Measurements from ENCODE around the gene ITIH3. TPM values are rescaled to one million over a fixed set of nuclear protein-coding genes. Genes with fewer than 3 reads are reported as not detected.

Gene ITIH3
- total RNA-seq, 1 experiment from 2014 or later = 0.67 TPM

GRCh38 chr3:52774066-52774713 is 20.4 kb upstream of the ITIH3 start:
- ChIA-PET CTCF (no interaction called here), POLR2A (interaction anchor here (0.7 kb wide), 1 partner anchor 13 kb away, joined by 14 read pairs; no protein-coding TSS in a partner anchor)
- H3K27ac ChIP-seq (ENCODE audit: low read length) = no peak overlapping the region
- no peak overlapping the region for H3K4me3 ChIP-seq (ENCODE audit: low read depth in 2 of 2, low read length in 2 of 2)
- H3K27me3 ChIP-seq (ENCODE audit: control insufficient read depth, insufficient read depth, low read length) = no peaks in the 10 kb centered on the region
- DNase-seq (ENCODE audit: low read depth, low spot score) (no peak), ATAC-seq (no peak)
- intact Hi-C loops (cut with micrococcal nuclease; ENCODE audit: unreplicated experiment) (no loop called here), in situ Hi-C loops (cut with HindIII; ENCODE audit: low pct_unique_long_range_greater_than_20kb, low sequenced_read_pairs) (no loop called here)
- BruUV-seq (replicated peaks) = no TSS peak
- no peak for TF ChIP-seq POLR2AphosphoS5 (IDR thresholded peaks at IDR 0.05; ENCODE audit: low read depth, low read length)
- no peaks in the 10 kb centered on the region for H3K36me3 ChIP-seq (ENCODE audit: control insufficient read depth, insufficient read depth, low read length)
- no peaks in the 10 kb centered on the region for H3K9me3 ChIP-seq (ENCODE audit: control insufficient read depth, insufficient read depth, low read depth, low read length)
- H3K4me1 ChIP-seq (ENCODE audit: control insufficient read depth, insufficient read depth, low read length) = peaks cover 12% of the 10 kb centered on the region

- no peak for DNase-seq (ENCODE audit: low read depth, low spot score)
- Histone ChIP-seq H3K27me3 (ENCODE audit: control insufficient read depth, insufficient read depth, low read length) (no peaks in the 10 kb centered on the region), H3K27ac (ENCODE audit: low read length) (no peak overlapping the region), H3K4me1 (ENCODE audit: control insufficient read depth, insufficient read depth, low read length) (peaks cover 2% of the 10 kb centered on the region; the same call in 1 of the 2 replicates), H3K9me3 (ENCODE audit: control insufficient read depth, insufficient read depth, low read depth, low read length) (no peaks in the 10 kb centered on the region), H3K4me3 (ENCODE audit: low read depth in 2 of 2, low read length in 2 of 2) (no peak overlapping the region), H3K36me3 (ENCODE audit: control insufficient read depth, insufficient read depth, low read length) (no peaks in the 10 kb centered on the region)
- in situ Hi-C loops (cut with HindIII; ENCODE audit: low pct_unique_long_range_greater_than_20kb, low sequenced_read_pairs) = no loop called here
- ChIA-PET CTCF (no interaction called here), POLR2A (no interaction called here)
- BruUV-seq (replicated peaks) = no TSS peak
- intact Hi-C loops (cut with micrococcal nuclease; ENCODE audit: unreplicated experiment) = no loop called here
- TF ChIP-seq REST (IDR thresholded peaks at IDR 0.05; ENCODE audit: insufficient read depth in 1 of 2, low read depth in 2 of 2, low read length in 1 of 2) (no peak), CTCF (IDR thresholded peaks at IDR 0.05) (no peak), TCF7L2 (IDR thresholded peaks at IDR 0.05; ENCODE audit: low read depth, low read length) (no peak), POLR2AphosphoS5 (IDR thresholded peaks at IDR 0.05; ENCODE audit: low read depth, low read length) (no peak), SIN3A (IDR thresholded peaks at IDR 0.05; ENCODE audit: borderline replicate concordance, insufficient read depth, low read depth, low read length) (no peak)
- no peak for ATAC-seq
Measured at GRCh38 chr3:52774901-52775864, 19.4 kb upstream of the ITIH3 start.
